HTERT RPE-1 (cell line): ENCODE results near the gene VAPB.

Experiments used
- in situ Hi-C: fragments of 300-500 bp; cut with MboI; formaldehyde crosslinking; loops from 4 replicates; pipeline ENCODE4 v1.14.3; 2020; ENCODE audit warnings: low sequenced_read_pairs

The VAPB gene

GRCh38 chr20:58433759-58434158 is 44.7 kb downstream of the VAPB start:
- in situ Hi-C loops, result no loop called here

GRCh38 chr20:58434326-58434725 is 45.3 kb downstream of the VAPB start:
- in situ Hi-C loops, result no loop called here

GRCh38 chr20:58435237-58435636 is 46.2 kb downstream of the VAPB start:
- in situ Hi-C loops, result no loop called here

GRCh38 chr20:58436868-58437645 is 48.0 kb downstream of the VAPB start:
- in situ Hi-C loops, result no loop called here

GRCh38 chr20:58438970-58439808 is 50.2 kb downstream of the VAPB start:
- in situ Hi-C loops, result no loop called here

- in situ Hi-C loops, result no loop called here
Observed at GRCh38 chr20:58440021-58440767, 51.2 kb downstream of the VAPB start.

GRCh38 chr20:58441723-58442122 is 52.7 kb downstream of the VAPB start:
- in situ Hi-C loops, result no loop called here

GRCh38 chr20:58444746-58445255 is 55.8 kb downstream of the VAPB start:
- in situ Hi-C loops, result no loop called here

GRCh38 chr20:58446264-58446959 is 57.4 kb downstream of the VAPB start:
- in situ Hi-C loops, result no loop called here

GRCh38 chr20:58446960-58447265 is 57.9 kb downstream of the VAPB start:
- in situ Hi-C loops, result no loop called here

- in situ Hi-C loops, result no loop called here
Observed at GRCh38 chr20:58447511-58448391, 58.7 kb downstream of the VAPB start.

GRCh38 chr20:58448958-58449357 is 59.9 kb downstream of the VAPB start:
- in situ Hi-C loops, result no loop called here

- in situ Hi-C loops, result no loop called here
Observed at GRCh38 chr20:58449681-58450221, 60.7 kb downstream of the VAPB start.

GRCh38 chr20:58450254-58450653 is 61.2 kb downstream of the VAPB start:
- in situ Hi-C loops, result no loop called here

- in situ Hi-C loops, result no loop called here
Observed at GRCh38 chr20:58452667-58453255, 63.7 kb downstream of the VAPB start.

GRCh38 chr20:58453391-58453790 is 64.4 kb downstream of the VAPB start:
- in situ Hi-C loops, result no loop called here

GRCh38 chr20:58454460-58454859 is 65.4 kb downstream of the VAPB start:
- in situ Hi-C loops, result no loop called here

GRCh38 chr20:58457083-58457695 is 68.2 kb downstream of the VAPB start:
- in situ Hi-C loops, result no loop called here
